HS-27A (cell line): ENCODE measurements around the gene VPS50.

ENCODE experiments used
- DNase-seq: peaks from one replicate; pipeline ENCODE4 v3.0.0-alpha.2; 2012; ENCODE audit warnings: low read depth, missing footprints

The VPS50 gene, protein sequence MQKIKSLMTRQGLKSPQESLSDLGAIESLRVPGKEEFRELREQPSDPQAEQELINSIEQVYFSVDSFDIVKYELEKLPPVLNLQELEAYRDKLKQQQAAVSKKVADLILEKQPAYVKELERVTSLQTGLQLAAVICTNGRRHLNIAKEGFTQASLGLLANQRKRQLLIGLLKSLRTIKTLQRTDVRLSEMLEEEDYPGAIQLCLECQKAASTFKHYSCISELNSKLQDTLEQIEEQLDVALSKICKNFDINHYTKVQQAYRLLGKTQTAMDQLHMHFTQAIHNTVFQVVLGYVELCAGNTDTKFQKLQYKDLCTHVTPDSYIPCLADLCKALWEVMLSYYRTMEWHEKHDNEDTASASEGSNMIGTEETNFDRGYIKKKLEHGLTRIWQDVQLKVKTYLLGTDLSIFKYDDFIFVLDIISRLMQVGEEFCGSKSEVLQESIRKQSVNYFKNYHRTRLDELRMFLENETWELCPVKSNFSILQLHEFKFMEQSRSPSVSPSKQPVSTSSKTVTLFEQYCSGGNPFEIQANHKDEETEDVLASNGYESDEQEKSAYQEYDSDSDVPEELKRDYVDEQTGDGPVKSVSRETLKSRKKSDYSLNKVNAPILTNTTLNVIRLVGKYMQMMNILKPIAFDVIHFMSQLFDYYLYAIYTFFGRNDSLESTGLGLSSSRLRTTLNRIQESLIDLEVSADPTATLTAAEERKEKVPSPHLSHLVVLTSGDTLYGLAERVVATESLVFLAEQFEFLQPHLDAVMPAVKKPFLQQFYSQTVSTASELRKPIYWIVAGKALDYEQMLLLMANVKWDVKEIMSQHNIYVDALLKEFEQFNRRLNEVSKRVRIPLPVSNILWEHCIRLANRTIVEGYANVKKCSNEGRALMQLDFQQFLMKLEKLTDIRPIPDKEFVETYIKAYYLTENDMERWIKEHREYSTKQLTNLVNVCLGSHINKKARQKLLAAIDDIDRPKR

DNA sequence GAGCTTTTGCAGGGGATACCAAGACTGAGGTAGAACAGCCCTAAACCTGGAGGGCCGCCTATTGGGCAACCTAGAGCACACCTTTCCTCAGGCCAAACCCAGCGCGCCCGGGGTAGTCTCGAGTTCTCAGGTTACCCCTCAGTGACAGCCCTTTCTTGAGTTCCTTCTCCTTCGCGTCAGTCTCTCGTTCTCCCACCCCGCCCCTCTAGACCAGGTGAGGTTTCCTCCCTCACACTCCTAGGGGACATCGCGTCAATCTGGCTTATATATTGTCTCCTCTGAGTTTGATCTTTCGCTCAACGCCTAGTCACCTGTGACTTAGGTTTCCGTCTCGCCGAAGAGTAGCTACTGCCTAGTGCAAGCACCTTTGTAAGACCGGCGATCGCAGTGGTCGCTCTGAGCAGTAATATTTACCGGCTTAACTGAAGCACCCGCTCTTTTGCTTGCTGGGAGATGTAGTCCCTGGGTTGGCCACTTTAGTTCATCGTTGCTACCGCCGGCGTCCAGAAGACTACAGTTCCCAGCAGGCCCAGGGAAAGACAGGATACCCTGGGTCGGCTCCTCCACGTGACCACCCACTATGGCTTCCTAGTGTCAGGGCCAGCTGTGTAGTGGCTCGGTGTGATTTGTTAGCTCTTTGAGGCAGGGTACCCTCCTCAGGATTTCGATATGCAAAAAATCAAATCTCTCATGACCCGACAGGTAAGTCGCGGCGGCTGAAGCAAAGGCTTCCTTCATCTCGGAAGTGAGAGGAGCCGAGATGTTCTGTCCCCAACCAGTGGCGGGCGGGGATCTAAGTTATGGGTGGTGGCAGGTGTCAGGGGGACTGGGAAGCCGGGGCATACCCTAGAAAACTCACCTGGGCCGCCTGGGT is at the start of gene VPS50:
Gene VPS50, plus strand, starts transcription at position 568 of the 874 bp plus-strand sequence. Its CDS starts 102 bp downstream, at position 670.
- peak; percentile 67 for DNase-seq

DNA sequence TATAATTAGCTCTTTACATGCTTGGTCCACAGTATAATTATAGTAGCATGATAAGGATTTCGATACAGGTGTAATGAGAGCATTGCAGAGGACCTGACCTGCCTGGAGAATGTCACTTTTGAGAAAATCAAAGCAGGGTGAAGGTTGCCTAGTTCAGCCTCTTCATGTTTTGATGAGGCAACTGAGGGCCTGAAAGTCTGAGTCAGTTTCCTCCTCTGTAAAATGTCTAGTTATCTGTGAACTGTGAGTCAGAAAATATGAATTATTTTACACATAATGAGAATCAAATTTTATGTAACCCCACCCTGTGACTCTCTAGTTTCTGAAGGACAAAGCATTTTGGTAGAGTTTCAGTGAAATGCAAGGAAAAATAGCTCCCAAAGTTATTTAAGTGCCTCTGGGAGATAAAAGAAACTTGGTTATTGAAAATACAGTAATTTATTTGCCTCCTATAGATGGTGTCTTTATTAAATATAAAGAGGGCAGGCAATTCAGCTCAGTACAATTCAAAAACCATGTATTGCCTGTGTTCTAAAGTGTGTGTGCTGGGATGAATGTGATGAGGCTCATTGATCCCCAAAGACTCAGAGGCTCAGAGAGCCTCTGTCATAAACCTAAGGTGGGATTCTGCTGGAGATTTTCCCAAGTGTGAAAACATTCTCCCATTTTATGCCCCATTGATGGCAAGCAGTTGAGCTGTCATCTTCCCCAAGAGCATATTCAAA is 46.7 kb upstream of the VPS50 start:
- DNase-seq = no peak

DNA sequence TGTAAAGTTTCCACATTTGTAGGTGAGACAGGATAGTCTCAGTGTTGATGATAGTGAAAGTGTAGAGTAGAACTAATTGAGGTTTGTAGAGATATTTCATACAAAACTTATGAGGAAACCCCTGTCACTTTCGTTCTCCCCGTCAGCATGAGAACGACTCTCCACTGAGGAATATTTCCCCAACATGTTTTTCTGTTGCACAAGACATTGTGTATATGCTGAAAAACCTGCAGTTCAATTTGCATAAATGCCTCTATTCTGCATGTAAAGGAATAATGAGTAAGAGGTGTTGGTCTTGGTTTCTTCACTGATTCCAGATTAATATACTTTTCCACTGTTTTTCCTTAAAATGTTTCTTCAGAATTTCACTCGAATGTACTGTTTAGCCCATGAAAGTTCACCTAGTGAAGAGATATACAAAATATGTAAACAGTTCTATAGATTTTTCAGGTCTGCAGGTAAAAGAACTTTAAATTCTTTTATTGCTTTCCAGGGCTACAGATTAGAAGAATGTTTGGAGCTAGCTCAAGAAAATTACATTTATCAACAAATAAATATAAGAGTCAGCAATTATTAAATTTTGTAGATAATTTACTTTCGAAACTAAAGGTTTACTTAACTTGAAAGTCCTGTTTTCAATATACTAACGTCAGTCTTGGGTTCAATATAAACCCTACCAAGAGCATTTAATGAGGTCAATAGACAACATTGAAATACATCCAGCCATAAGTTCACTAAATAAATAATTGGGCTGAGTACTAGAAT is 43.1 kb upstream of the VPS50 start:
- DNase-seq = no peak

DNA sequence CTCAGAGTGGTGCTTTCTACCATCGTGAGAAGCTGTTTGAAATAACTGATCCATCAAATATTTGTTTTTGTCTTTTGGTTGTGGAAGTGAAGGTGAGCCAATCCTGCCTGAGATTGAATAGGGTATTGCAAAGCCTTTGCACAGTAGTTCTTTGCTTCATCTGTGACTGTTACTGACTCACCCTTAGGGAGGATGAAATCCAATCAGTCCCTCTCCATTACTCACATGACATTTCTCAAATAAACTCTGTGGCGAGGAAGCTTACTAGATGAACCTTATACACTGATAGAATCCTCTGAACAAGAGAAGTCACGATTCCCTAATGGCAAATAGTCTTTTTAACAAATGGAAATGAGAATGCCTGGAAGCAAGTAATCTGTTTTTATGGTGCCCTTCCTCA is 37.8 kb upstream of the VPS50 start:
- no peak for DNase-seq

DNA sequence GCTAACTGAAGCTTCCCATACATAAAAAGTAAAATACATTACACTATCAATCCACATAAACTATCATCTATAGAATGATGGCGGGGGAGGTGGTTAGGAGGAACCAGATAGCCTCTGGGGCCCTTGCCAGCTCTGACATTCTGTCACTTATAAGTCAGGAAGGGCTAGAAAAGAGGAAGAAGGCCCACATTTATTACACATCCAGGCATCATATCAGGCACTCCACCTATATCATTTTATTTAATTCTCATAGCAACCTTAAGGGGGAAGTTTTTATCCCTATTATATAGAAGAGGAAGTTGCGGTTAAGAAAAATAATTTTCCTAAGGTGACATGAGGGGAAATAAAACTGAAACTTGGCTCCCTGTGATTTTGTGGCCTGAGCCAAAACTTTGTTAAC is 35.8 kb upstream of the VPS50 start:
- no peak for DNase-seq

DNA sequence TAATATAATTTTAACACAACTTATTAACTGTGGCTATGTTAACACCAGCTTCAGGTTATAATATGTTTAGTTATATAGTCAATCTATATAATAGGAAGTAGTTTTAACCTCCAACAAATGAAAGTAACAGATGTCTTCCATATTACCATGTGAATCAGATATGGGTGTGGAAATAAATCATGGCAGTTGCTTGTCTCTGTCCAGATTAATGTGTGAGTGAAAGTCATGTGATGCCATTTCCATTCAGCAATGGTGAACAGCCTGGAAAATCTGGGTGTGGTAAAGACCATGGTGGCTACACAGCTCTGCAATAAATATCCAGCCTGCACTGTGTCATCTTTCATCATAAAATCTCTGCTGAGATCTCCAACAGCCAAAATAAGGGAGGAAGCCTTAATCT is 33.7 kb upstream of the VPS50 start:
- no peak for DNase-seq

DNA sequence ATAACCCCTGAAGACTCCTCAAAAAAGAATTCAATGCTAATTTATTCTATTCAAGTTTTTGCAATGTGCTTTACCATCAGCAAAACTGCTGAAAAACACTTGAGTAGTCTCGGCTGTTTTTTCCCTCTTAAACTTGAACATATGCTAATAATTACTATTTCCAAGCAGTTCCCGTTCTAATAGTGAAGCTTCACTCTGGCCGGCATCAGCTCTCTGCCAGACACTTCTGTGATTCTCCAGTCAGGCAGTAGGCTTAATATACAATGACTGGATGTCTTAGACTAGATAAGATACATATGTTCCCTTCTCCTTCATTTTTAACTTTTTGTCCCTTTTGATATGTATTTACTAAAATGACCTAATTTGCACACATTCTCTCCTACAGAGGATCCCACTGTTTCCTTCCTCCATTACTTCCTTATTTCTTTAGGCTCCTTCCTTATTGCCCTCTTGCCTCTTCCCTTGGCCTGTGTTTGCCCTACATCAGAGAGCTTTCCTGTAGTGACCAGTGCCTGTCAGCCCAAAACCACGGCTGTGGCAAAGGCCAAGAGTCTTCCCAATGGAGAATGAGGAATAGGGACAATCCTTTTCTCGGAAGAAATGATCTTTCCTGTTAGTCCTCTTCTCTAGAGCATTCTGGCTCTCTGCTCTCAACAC is 29.4 kb upstream of the VPS50 start:
- DNase-seq = no peak

DNA sequence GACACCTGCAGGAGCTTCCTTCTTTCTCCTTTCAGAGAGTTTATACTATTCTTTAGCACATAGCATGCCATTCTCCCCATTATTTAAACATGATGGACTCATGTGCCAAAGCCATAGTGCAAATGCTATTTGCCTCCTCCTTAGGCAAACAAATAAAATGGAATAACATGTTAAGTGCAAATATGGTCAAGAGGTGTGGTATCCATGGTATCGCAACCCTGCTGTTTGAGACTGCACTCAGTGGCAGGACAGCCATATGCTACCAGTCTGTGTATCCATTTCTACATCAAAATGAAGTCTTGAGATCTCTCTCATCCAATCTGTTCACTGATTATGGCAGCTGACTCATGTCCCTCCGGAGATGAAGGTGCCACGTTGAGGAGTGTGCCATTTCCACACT is 28.7 kb upstream of the VPS50 start:
- DNase-seq = no peak

DNA sequence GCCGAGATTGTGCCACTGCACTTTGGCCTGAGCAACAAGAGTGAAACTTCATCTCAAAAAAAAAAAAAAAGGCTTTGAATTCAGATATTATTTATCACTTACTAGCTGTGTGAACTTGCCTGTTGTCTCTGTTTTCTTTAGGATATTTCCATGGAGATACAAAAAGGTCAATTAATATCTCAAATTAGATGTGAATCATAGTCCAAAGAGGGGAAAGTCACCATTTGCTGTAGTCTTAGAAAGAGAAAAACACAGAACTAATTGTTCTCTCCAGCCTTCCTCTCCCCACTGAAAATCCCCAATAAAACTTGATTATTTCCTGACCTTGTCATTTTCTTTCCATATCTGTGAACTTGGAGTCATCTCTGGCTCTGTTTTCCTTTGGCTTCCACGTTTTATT is 27.1 kb upstream of the VPS50 start:
- no peak for DNase-seq

DNA sequence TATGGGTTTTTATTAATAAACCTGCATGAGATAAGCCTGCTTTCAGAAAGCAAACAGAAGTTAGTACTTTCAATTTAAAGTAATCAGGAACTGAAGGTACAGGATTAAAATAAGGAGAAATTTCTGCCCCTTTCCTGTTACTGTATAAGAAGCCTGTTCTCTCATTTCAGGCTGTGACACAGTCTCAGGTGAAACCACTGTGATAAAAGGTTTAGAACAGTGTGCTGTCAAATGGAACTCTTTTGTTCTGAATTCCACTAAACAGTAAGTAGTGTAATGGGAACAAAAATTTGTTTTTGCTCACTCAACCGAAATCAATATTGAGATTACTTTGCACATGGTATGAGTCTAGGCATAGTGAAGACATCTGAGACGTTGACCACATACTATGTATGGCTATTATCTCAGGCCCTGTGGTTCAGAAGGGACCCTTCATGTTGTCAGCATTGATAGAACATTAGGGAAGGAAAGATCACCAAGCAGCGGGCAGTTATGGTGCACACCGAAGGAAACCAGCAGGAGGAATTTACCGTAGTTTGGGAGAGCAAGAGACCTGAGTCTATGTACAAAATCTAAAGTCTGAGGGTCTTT is 20.8 kb upstream of the VPS50 start:
- DNase-seq = no peak

DNA sequence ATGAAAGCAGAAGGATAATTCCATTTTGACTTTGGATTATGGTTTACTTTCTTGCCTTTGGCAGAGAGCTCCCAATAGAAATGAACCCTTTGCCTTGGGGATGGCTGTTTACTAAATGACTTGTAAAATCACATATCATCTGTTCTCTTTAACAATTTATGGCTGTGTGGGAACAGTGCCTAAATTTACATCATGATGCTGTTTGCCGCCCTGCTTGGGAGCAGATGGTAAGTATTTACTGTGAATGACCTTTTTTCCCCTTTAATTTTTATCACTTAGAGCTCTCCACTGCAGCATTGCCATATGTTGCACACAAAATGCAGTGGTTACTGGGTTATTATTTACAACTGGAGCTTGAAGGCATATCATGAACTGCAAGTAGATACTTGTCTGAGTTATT is 19.3 kb upstream of the VPS50 start:
- DNase-seq = no peak

DNA sequence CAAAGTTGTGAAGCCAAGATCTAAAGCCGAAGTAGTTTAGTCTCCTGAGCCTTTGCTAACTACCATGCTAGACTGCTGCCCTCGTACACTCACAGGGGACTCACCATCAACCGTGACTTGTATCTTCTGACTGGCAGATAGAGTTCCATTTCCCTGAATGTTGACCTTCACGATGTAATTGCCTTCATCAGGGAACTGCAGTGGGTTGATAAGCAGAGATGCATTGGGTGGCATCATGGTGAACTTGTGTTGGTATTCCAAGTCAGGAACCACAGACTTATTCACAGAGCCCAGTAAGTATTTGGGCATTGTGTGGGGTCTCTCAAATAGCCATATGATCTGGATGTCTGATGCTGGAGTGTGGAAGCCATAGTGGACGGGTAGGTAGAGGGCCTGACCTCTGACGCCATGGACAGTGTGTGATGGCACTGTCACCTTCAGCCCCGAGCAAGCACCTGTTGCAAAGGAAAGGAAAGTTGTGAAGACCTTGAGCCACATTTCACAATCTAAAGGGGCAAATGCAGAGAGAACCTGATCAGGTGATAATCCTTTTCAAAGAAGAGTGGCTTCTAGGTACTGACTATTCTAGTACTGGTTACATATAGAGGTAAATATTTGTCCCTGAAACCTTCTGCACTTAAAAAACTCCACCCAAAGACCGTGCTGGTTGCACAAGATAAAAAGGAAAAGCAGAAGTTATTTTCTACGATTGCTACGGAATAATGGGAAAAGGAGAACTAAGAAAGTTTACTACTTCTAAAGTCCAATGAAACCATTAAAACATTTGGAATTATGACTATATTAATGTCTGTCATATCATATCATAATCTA is 13.0 kb upstream of the VPS50 start:
- no peak for DNase-seq

DNA sequence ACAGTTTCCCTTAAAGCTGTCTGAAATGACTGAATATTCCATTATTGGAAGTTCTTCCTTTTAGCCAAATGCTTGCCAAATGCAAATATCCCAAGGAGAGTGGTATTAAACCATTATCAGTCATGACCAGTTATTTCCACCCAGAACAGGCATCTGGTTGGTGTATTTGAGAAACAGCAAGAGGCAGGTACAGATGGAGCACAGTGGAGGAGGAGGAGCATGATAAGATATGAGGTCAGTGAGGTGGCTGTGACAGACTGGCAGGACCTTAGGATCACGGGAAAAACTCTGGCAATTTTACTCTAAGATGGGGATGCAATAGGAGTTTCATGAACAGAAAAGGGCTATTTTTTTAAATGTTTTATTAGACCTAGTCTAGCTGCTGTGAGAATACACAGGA is 12.3 kb upstream of the VPS50 start:
- no peak for DNase-seq

DNA sequence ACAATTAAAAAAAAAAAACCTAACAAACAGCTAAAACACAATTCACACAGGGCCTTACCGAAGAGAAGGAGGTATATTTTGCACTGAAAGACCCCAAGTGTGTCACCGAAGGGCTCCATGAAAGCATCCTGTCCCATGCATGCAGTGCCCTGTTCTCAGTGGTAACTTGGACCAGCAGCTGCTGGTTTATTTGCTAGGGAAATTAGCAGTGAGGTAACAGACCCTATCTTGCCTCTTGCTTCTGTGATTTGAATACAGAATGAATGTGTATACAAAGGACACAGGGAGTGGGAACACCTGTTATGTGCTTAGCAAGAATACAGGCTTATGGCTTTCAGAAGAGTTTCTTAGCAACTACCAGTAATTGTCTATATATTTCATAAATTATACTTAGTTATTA is 5.9 kb upstream of the VPS50 start, which contains the start of gene HEPACAM2:
Gene HEPACAM2, minus strand, starts transcription at position 160 of the 400 bp plus-strand sequence.
- DNase-seq = no peak

DNA sequence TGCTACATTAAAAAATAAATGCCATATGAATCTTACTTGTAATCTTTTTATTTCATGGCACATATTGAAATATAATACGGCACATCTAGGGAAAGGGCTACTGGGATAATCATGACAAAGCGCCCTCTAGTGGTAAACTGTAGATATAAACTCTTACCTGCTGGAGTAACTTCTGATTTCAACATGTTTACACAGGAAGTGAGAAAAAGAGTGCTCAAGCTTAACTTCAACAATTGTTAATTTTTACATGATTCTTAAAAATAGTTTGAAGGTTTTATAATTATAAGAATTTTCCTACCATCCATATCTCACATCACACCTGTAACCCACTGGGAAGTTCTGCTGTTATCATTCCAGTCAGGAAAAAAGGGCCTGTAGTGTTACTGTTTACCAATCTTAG is 3.9 kb upstream of the VPS50 start:
- no peak for DNase-seq

DNA sequence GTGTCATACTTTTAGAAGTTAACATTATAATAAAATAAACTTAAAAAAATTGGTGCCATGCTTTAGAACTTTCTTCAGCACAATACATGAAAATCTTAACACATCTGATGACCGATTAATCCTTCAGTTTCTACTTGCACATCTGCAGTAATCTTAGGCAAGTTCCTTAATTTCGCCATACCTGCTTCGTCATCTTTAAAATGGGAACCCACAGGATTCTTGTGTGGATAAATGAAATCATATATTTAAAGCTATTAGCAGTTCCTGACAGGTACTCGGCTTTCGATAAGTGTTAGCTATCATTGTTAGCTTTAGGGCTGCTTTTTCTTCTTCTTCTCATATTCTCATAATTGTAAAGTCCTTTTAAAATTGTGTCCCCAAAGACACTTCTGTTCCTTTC is 907 bp upstream of the VPS50 start:
- DNase-seq = no peak

DNA sequence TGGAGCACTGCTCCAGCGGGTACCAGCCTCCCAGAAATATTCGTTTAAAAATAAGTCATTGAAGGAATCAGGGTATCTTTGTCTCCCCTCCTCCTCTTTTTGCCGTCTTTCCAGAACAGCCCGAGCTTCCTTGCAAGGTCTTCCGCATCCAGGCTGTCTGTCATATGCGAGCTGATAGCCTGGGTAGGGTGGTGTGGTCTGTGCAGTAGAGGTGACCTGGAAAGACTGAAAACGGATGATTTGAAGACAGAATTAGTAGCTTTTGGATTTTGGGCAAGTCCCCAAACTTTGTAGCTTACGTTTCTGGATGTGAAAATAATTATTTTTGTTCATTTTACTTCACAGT is 480 bp downstream of the VPS50 start:
- no peak for DNase-seq

DNA sequence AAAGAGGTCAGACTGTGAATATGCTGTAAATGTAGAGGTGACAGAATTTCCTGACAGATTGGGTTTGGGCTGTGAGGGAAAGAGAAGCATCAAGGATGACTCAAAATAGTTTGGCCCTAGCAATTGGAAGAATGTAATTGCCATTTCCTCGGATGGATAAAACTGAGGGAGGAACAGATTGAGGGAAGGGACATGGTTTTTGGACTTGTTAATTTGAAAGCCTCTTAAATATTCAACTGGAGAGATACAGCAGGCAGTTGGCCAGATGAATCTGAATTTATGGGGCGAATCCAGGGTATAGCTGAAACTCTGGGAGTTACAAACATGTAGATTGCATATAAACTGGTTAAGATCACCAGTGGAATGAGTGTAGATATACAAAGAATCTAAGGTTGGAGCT is 3.4 kb downstream of the VPS50 start:
- no peak for DNase-seq

DNA sequence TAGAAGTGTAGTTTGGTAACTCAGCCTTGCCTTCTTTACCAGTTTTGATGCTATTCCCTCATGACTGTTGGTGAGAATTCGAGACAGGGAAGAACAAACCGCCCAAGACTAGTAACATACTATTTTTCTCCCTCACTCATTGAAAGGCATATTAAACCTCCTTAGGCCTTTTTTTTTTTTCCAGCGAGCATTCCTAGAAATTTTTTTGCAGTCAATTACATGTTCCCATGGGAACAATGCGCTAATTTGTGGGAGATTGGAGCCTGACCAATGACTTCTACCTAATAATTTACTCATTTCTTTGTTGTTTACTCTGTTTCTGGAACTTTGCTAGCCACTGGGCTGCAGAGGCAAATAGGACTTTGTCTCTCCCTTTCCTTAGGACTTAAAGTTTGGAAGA is 6.0 kb downstream of the VPS50 start:
- no peak for DNase-seq
